ENCODE data around the gene FOLR3. TPM values are rescaled to one million over a fixed set of nuclear protein-coding genes. Genes with fewer than 3 reads are reported as not detected.

The FOLR3 gene
- total and polyA plus RNA-seq, 2 of the 4 experiments (the other 2 are of a cell fraction): 0.29 to 0.36 TPM

- intact Hi-C loops (cut with micrococcal nuclease): no loop called here
- POLR2A ChIA-PET (ENCODE audit: unreplicated experiment): no interaction called here
Measured at GRCh38 chr11:72129381-72129780, 6.1 kb upstream of the FOLR3 start.

More at GRCh38 chr11:72129381-72129780, 6.1 kb upstream of the FOLR3 start:
- H4K5ac ChIP-seq (ENCODE audit: low read depth, low read length): no peak overlapping the region
- H3K9ac ChIP-seq (ENCODE audit: low read depth, low read length): no peak overlapping the region
- H2BK120ac ChIP-seq (ENCODE audit: low read depth, low read length): no peak overlapping the region
- no peak overlapping the region for H2AFZ ChIP-seq (replicated peaks; ENCODE audit: low read length, poor library complexity)
- no peak overlapping the region for H3K14ac ChIP-seq (replicated peaks; ENCODE audit: low read depth, low read length)
- no peak overlapping the region for H2BK15ac ChIP-seq (ENCODE audit: low read depth, low read length)
- no peak overlapping the region for H2AK9ac ChIP-seq (replicated peaks; ENCODE audit: low read depth, low read length, poor library complexity)
- H4K91ac ChIP-seq (ENCODE audit: insufficient read depth, low read depth, low read length): no peak overlapping the region
- no peak overlapping the region for H4K8ac ChIP-seq (ENCODE audit: low read depth in 2 of 2, low read length in 2 of 2)
- H2BK5ac ChIP-seq (ENCODE audit: low read depth, low read length, poor library complexity, severe bottlenecking): no peak overlapping the region
- in situ Hi-C loops (cut with MboI; ENCODE audit: low sequenced_read_pairs): no loop called here
- H4K20me1 ChIP-seq (ENCODE audit: insufficient read depth, low read length): no peaks in the 10 kb centered on the region
- no peak overlapping the region for H2BK20ac ChIP-seq (ENCODE audit: low read depth, low read length)
- H3K79me1 ChIP-seq (ENCODE audit: low read depth in 1 of 2, low read length in 2 of 2): no peaks in the 10 kb centered on the region
- no peak overlapping the region for H3K4me3 ChIP-seq (ENCODE audit: insufficient read depth, low read depth, low read length)
- no peak overlapping the region for H2AK5ac ChIP-seq (ENCODE audit: low read depth, low read length)
- CTCF ChIA-PET: no interaction called here
- H3K4ac ChIP-seq (ENCODE audit: low read depth, low read length): no peak overlapping the region
- H3K9me1 ChIP-seq (ENCODE audit: insufficient read depth, low read length): no peaks in the 10 kb centered on the region
- no peak overlapping the region for H3K56ac ChIP-seq (ENCODE audit: extremely low read depth, insufficient read depth, low read length)
- peaks cover 7% of the 10 kb centered on the region for H3K27me3 ChIP-seq (ENCODE audit: control insufficient read depth, insufficient read depth, low read length)
- TF ChIP-seq SMC3 (IDR thresholded peaks at IDR 0.05; ENCODE audit: low read depth, low read length) (no peak), POLR2A (IDR thresholded peaks at IDR 0.05; ENCODE audit: low read depth, low read length) (no peak), MAFK (IDR thresholded peaks at IDR 0.05; ENCODE audit: low read depth, low read length) (no peak), USF2 (IDR thresholded peaks at IDR 0.05; ENCODE audit: low read depth, low read length) (no peak), MAZ (IDR thresholded peaks at IDR 0.05; ENCODE audit: borderline replicate concordance, low read depth, low read length) (no peak), RAD21 (IDR thresholded peaks at IDR 0.05; ENCODE audit: low read length) (no peak), CTCF (conservative IDR thresholded peaks at IDR 0.05; ENCODE audit: low read depth, low read length) (no peak), CHD1 (IDR thresholded peaks at IDR 0.05; ENCODE audit: low read depth, low read length) (no peak)
- ATAC-seq (ENCODE audit: low read depth) (no peak), DNase-seq (no peak)
- no peak overlapping the region for H3K27ac ChIP-seq (ENCODE audit: insufficient read depth, low read length)
- dilution Hi-C loops (cut with HindIII; ENCODE audit: low sequenced_read_pairs, unreplicated experiment): no loop called here
- no peak overlapping the region for H3K18ac ChIP-seq (ENCODE audit: low read depth, low read length)
- no peak overlapping the region for H3K4me2 ChIP-seq (ENCODE audit: low read depth, low read length)
- H3K23ac ChIP-seq (ENCODE audit: low read depth, low read length): no peak overlapping the region
- WGBS, 2 experiments (ENCODE audit: extremely low coverage in 2 of 2, insufficient read length in 1 of 2): 61% methylated on average over 2 of the region's 3 CpGs; no CpG with 5 or more reads in 1 of the 2 experiments
- no peaks in the 10 kb centered on the region for H3K36me3 ChIP-seq (ENCODE audit: control insufficient read depth, insufficient read depth, low read length)
- BruUV-seq (replicated peaks): no TSS peak
- peaks cover 7% of the 10 kb centered on the region for H3K9me3 ChIP-seq (ENCODE audit: control insufficient read depth, insufficient read depth, low read length)
- no peaks in the 10 kb centered on the region for H3K4me1 ChIP-seq (ENCODE audit: control insufficient read depth, insufficient read depth, low read length)

Data from IMR-90 (cell line).